IgD-negative memory B cell (primary cell): ENCODE results near the gene STX2. TPM values are rescaled to one million over a fixed set of nuclear protein-coding genes. Genes with fewer than 3 reads are reported as not detected.
"Not testable (repeated sequence)": the region's sequence is repeated elsewhere in the genome, so short reads cannot be mapped to it uniquely, and the experiment has no call there.

Source experiments
- H3K27ac Mint-ChIP-seq, 3 donors: one replicate each; pipeline ENCODE4 v1.8.0; 2020 to 2022; ENCODE audit warnings: mild to moderate bottlenecking in 3 of 3, mixed read lengths in 3 of 3, moderate library complexity in 1 of 3
- H3K27me3 Mint-ChIP-seq: one replicate; pipeline ENCODE4 v1.8.0; 2021; ENCODE audit warnings: mixed read lengths
- H3K36me3 Mint-ChIP-seq: one replicate; pipeline ENCODE4 v1.8.0; 2020; ENCODE audit warnings: mild to moderate bottlenecking, mixed read lengths
- H3K4me1 Mint-ChIP-seq, 3 donors: one replicate each; pipeline ENCODE4 v1.8.0; 2020 to 2022; ENCODE audit warnings: mixed read lengths in 3 of 3, mild to moderate bottlenecking in 1 of 3
- H3K4me3 Mint-ChIP-seq, 4 donors: one replicate each; pipeline ENCODE4 v1.8.0; 2020 to 2022; ENCODE audit warnings: mild to moderate bottlenecking in 4 of 4, mixed read lengths in 4 of 4, moderate library complexity in 3 of 4
- H3K9me3 Mint-ChIP-seq, 3 donors: one replicate each; pipeline ENCODE4 v1.8.0; 2020 to 2021; ENCODE audit warnings: mixed read lengths in 3 of 3, mild to moderate bottlenecking in 1 of 3
- polyA plus RNA-seq: library from polyadenylated mRNA; unstranded; fragments of 300-500 nt; fragmentation: Illumina TruSeq; gene quantifications from one replicate; pipeline ENCODE4 v1.2.3, GENCODE V29; 2021

The STX2 gene
- polyA plus RNA-seq, 1 donor from 2014 or later, result 6.2 TPM

- H3K27me3 Mint-ChIP-seq, result peaks cover 10% of the 10 kb centered on the region
- peak overlapping the region in 1 of 4 donors; percentile 44 for H3K4me3 Mint-ChIP-seq
- no peaks in the 10 kb centered on the region for H3K9me3 Mint-ChIP-seq
- H3K27ac Mint-ChIP-seq, result no peak overlapping the region
- H3K4me1 Mint-ChIP-seq, result peaks cover 0 to 8% (median 0%) of the 10 kb centered on the region in 3 donors
- no peaks in the 10 kb centered on the region for H3K36me3 Mint-ChIP-seq
Measured at GRCh38 chr12:130761537-130762318, 77.3 kb downstream of the STX2 start.

DNA sequence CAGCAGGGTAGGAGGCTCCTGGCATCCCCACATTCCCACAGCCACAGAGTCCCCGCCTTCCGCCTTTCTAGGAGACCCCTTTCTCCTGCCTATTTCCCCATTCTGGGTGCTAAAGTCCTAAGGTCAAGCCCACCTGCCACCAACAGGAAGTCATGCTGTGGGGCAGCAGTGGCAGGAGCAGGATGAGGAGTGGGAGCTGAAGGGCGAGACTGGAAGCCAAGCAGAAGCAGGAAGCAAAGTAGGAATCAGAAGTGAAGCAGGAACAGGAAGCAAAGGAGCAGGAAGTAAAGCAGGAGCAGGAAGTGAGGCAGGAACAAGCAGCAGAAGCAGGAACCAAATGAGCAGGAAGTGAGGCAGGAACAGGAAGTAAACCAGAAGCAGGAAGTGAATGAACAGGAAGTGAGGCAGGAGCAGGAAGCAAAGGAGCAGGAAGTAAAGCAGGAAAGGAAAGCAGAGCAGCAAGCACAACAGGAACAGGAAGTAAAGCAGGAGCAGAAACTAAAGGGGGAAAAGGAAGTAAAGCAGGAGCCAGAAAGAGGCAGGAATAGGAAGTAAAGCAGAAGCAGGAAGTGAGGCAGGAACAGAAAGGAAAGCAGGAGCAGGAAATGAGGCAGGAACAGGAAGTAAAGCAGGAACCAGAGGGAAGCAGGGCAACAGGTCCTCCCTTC is 84.7 kb downstream of the STX2 start:
- peaks cover 2 to 9% (median 5%) of the 10 kb centered on the region in 3 donors for H3K9me3 Mint-ChIP-seq
- peaks cover 7 to 11% (median 9%) of the 10 kb centered on the region in 3 donors for H3K4me1 Mint-ChIP-seq
- no peaks in the 10 kb centered on the region for H3K27me3 Mint-ChIP-seq
- no peaks in the 10 kb centered on the region for H3K36me3 Mint-ChIP-seq
- H3K27ac Mint-ChIP-seq, result peak overlapping the region in 2 of 3 donors; percentile 84 to 98
- H3K4me3 Mint-ChIP-seq, result peak overlapping the region in 1 of 4 donors; percentile 0

DNA sequence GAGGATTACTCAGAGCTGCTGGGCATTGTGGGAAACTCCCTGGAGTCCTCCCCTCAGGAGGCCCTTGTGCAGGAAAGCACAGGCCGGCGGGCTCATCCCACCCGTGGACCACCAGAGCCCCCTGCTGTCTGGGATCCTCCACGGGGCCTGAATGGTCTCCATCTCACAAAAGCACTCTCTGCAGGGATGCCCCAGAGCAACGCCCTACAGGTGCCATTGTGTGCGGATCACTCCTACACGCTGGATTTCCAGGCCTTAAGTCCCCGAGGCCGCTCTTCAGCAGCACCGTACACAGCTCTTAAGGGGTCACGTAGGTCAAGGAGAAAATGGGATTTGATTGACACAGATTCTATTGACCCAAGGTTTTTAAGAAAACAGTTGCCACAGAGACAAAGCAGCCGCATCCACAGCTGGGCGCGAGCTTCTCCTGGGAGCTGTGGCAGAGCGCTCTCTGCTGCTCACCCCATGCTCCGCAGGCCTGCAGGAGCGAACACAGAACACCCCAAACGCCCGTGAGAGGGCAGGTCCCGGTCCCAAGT is 86.3 kb downstream of the STX2 start:
- Mint-ChIP-seq H3K4me1 (peaks cover 7 to 11% (median 9%) of the 10 kb centered on the region in 3 donors), H3K9me3 (peaks cover 2 to 9% (median 5%) of the 10 kb centered on the region in 3 donors), H3K4me3 (peak overlapping the region in 1 of 4 donors; percentile 65), H3K27me3 (no peaks in the 10 kb centered on the region), H3K27ac (no peak overlapping the region), H3K36me3 (no peaks in the 10 kb centered on the region)

DNA sequence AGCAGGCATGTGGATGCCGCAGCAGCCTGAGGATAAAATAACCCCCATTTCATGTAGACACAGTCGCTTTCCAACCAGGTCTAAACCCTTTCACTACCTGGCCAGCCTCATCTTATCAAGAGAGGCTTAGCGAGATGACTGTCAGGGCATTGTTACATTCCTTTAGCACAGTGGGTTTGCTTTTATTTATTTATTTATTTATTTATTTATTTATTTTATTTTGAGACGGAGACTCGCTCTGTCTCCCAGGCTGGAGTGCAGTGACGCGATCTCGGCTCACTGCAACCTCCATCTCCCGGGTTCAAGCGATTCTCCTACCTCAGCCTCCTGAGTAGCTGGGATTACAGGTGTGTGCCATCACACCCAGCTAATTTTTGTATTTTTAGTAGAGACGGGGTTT is 87.0 kb downstream of the STX2 start:
- H3K4me3 Mint-ChIP-seq, H3K27me3 Mint-ChIP-seq, H3K36me3 Mint-ChIP-seq, H3K9me3 Mint-ChIP-seq, H3K27ac Mint-ChIP-seq: not testable (repeated sequence)
- H3K4me1 Mint-ChIP-seq, result peaks cover 7 to 11% (median 9%) of the 10 kb centered on the region in 3 donors

DNA sequence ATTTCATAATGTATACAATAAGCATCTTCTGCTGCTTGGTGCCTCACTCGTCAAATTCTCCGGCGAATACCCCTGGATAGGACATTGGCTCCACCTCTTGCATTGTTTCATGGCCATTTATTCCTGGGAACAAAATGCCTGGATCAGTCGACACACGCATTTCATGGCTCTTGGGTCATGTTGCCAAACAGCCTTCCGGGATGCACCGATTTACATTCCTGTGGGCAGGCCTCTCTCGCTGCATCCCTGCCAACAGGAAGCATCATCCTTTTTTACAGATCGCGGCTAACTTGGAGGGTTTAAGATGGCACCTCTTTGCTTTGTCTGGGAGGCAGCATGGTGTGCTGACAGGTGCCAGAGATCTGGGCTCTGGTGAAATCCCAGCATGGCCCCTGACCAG is 90.3 kb downstream of the STX2 start:
- Mint-ChIP-seq H3K27me3 (peaks cover 2% of the 10 kb centered on the region), H3K9me3 (peaks cover 1 to 3% (median 3%) of the 10 kb centered on the region in 3 donors), H3K4me3 (no peak overlapping the region), H3K27ac (no peak overlapping the region), H3K4me1 (peaks cover 7 to 9% (median 8%) of the 10 kb centered on the region in 3 donors), H3K36me3 (no peaks in the 10 kb centered on the region)

DNA sequence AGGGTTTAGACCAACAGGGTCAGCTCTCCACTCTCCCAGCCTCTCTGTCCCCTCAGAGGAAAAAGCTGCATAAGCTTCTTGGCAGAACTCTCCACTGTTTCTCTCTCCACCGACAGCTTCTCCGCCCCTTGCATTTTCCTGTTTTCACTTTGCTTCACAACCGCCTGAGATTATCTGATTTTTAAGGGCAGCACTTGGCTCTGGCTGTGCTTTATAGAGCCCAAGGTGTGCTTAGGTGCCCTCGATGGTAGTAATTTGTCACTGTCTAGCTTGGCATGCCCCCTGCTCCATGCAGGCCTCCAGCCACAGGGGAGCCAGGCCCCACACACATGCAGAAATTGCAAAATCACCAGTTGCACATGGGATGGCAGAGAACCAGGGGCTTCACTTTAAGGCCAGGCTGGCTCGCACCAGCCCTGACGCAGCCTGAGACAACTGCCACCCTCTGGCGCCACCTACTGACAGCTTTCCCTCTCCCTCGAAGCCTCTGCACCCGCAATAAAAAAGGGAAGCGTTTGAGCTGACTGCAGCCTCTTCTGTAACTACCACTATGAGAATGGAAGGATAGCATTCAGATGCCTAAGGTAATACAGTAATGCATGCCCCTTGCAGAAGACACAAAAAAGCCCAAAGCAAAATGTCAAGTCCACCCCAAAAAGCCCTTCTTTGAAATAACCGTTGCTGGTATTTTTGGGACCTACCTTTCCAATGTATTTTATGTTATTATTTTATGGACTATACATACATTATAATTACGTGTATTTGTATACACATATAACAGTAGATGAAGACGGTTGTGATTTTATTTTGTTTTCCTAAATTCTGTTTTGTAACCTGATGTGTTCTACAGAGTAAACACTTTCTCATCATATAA is 90.9 kb downstream of the STX2 start:
- H3K9me3 Mint-ChIP-seq, result peaks cover 0 to 5% (median 3%) of the 10 kb centered on the region in 3 donors
- no peak overlapping the region for H3K27ac Mint-ChIP-seq
- H3K27me3 Mint-ChIP-seq, result peaks cover 2% of the 10 kb centered on the region
- H3K4me3 Mint-ChIP-seq, result peak overlapping the region in 2 of 4 donors; percentile 13 to 29
- peaks cover 7 to 9% (median 8%) of the 10 kb centered on the region in 3 donors for H3K4me1 Mint-ChIP-seq
- H3K36me3 Mint-ChIP-seq, result no peaks in the 10 kb centered on the region

DNA sequence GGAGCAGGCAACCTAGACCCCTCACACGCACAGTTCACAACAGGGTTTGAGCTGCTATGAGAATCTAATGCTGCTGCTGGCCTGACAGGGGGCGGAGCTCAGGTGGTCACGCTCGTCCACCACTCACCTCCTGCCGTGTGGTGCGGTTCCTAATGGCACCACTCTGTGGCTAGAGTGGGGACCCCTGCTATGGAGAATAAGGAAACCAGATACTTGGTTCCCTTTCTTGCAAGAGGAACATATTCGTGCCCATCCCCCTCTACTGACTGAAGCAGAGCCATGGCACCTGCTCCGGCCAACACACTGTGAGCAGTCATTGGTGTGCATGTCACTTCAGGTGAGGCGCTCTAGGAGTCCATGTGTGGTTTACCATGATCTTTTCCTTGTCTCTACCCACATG is 92.5 kb downstream of the STX2 start:
- Mint-ChIP-seq H3K4me1 (peaks cover 2 to 5% (median 3%) of the 10 kb centered on the region in 3 donors), H3K4me3 (no peak overlapping the region), H3K36me3 (no peaks in the 10 kb centered on the region), H3K27ac (no peak overlapping the region), H3K27me3 (peaks cover 2% of the 10 kb centered on the region), H3K9me3 (peaks cover 0 to 7% (median 0%) of the 10 kb centered on the region in 3 donors)

GRCh38 chr12:130745921-130746320 is 93.1 kb downstream of the STX2 start:
- peaks cover 0 to 13% (median 2%) of the 10 kb centered on the region in 3 donors for H3K9me3 Mint-ChIP-seq
- H3K27ac Mint-ChIP-seq, result no peak overlapping the region
- H3K4me1 Mint-ChIP-seq, result no peaks in the 10 kb centered on the region
- H3K4me3 Mint-ChIP-seq, result no peak overlapping the region
- H3K36me3 Mint-ChIP-seq, result no peaks in the 10 kb centered on the region
- peaks cover 2% of the 10 kb centered on the region for H3K27me3 Mint-ChIP-seq

DNA sequence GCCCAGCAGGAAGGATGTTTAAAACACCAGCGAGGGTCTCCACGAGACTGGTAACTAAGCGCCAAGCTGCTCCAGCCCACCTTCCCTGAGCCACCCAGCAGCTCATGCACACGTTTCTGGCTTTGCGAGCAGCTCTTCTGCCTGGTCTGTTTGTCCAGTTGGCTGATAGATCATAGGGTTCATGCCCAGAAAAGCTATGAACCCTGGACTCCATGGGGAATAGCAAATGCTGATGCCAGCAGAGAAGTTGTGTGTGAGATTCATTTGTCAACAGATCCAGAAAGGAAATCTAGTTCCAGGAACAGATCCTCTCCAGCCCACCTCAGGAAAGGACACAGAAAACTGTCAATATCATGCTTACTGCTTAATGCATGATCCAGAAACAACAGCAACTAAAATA is 94.8 kb downstream of the STX2 start:
- Mint-ChIP-seq H3K27me3 (peaks cover 5% of the 10 kb centered on the region), H3K4me1 (no peaks in the 10 kb centered on the region), H3K4me3 (no peak overlapping the region), H3K9me3 (peaks cover 0 to 21% (median 2%) of the 10 kb centered on the region in 3 donors), H3K27ac (no peak overlapping the region), H3K36me3 (no peaks in the 10 kb centered on the region)

DNA sequence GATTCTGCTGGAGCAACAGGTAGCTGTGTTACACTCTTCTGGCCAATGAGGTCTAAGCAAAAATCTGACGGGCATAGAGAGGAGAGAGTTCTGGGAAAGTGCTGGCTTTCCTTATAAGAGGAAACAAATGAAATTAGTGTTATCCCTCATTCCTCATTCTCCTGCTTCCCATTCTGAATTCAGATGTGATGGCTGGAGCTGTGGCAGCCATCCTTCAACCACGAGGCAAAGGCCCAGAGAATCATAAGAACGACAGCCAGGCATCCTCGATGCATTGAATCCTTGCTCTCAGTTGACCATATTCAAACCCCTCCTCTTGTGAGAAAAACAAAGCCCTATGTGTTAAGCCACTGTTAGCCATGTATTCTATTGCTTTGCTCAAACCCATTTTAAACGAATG is 95.4 kb downstream of the STX2 start:
- no peak overlapping the region for H3K27ac Mint-ChIP-seq
- no peak overlapping the region for H3K4me3 Mint-ChIP-seq
- peaks cover 5% of the 10 kb centered on the region for H3K27me3 Mint-ChIP-seq
- H3K9me3 Mint-ChIP-seq, result peaks cover 0 to 21% (median 4%) of the 10 kb centered on the region in 3 donors
- H3K4me1 Mint-ChIP-seq, result no peaks in the 10 kb centered on the region
- H3K36me3 Mint-ChIP-seq, result no peaks in the 10 kb centered on the region

- Mint-ChIP-seq H3K36me3 (no peaks in the 10 kb centered on the region), H3K4me3 (no peak overlapping the region), H3K9me3 (peaks cover 0 to 21% (median 5%) of the 10 kb centered on the region in 3 donors), H3K4me1 (no peaks in the 10 kb centered on the region), H3K27me3 (peaks cover 5% of the 10 kb centered on the region), H3K27ac (no peak overlapping the region)
Measured at GRCh38 chr12:130743176-130743575, 95.9 kb downstream of the STX2 start.

GRCh38 chr12:130742716-130743115 is 96.3 kb downstream of the STX2 start:
- no peaks in the 10 kb centered on the region for H3K4me1 Mint-ChIP-seq

DNA sequence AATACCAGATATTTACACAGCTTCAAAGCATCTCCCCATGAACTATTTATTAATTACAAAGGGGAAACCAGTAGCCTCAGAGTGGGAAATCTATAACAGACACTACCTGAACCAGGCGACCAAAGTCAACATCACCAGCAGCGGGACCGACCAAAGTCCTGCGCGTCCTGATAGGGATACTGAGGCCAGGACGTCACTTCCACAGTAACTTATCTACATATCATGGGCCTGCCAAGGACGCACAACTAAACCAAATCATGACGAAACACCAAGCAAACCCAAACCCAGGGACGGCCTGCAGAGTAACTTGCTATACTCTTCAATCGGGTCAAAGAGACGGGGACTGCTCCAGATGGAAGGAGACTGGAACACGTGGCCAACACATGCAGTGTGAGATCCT is 96.9 kb downstream of the STX2 start:
- H3K9me3 Mint-ChIP-seq, result peaks cover 0 to 21% (median 5%) of the 10 kb centered on the region in 3 donors
- H3K27me3 Mint-ChIP-seq, result peaks cover 5% of the 10 kb centered on the region
- H3K4me1 Mint-ChIP-seq, result no peaks in the 10 kb centered on the region
- no peak overlapping the region for H3K27ac Mint-ChIP-seq
- H3K36me3 Mint-ChIP-seq, result no peaks in the 10 kb centered on the region
- no peak overlapping the region for H3K4me3 Mint-ChIP-seq

More at GRCh38 chr12:130742716-130743115, 96.3 kb downstream of the STX2 start:
- Mint-ChIP-seq H3K36me3 (no peaks in the 10 kb centered on the region), H3K4me3 (no peak overlapping the region), H3K27ac (no peak overlapping the region), H3K9me3 (peaks cover 0 to 21% (median 5%) of the 10 kb centered on the region in 3 donors), H3K27me3 (peaks cover 5% of the 10 kb centered on the region)
